GM12865 (cell line): ENCODE measurements around the gene ADK.
"Not testable (repeated sequence)": the region's sequence is repeated elsewhere in the genome, so short reads cannot be mapped to it uniquely, and the experiment has no call there.

Experiments used
- DNase-seq: peaks from one replicate; pipeline ENCODE4 v3.0.0; 2010; ENCODE audit warnings: low read depth
- H3K4me3 ChIP-seq: 2 replicates; pipeline ENCODE4 v1.5.1; 2011; ENCODE audit warnings: mild to moderate bottlenecking, low read depth, low read length, control low read depth
- TF ChIP-seq, protein P1 (sequence below): IDR thresholded peaks from 2 replicates; pipeline ENCODE4 v1.5.1; 2011; ENCODE audit warnings: low read length, control low read depth, low read depth, inconsistent platforms; ENCODE audit not compliant: insufficient read depth; ENCODE audit errors: missing control alignments

ADK gene

DNA sequence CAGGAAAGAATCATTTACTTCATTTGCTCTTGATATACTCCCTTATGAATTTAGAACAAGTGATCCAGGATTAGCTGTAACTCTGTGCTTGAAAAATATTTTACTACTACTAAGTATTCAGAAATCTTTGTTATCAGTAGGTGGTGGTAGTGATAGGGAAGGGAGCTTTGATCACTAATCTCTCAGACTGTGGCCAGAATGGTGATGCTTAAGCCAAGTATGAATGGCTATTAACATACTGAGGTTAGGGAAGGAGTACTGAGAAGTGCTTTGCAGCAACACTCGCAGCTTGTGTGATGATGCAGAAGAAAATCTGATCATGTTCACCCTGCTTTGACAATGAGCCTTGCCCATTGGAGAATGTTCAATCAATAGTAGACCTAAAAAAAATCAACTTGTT lies 29.7 kb upstream of the ADK start:
- TF ChIP-seq, protein P1, sequence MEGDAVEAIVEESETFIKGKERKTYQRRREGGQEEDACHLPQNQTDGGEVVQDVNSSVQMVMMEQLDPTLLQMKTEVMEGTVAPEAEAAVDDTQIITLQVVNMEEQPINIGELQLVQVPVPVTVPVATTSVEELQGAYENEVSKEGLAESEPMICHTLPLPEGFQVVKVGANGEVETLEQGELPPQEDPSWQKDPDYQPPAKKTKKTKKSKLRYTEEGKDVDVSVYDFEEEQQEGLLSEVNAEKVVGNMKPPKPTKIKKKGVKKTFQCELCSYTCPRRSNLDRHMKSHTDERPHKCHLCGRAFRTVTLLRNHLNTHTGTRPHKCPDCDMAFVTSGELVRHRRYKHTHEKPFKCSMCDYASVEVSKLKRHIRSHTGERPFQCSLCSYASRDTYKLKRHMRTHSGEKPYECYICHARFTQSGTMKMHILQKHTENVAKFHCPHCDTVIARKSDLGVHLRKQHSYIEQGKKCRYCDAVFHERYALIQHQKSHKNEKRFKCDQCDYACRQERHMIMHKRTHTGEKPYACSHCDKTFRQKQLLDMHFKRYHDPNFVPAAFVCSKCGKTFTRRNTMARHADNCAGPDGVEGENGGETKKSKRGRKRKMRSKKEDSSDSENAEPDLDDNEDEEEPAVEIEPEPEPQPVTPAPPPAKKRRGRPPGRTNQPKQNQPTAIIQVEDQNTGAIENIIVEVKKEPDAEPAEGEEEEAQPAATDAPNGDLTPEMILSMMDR, result no peak
- no peak overlapping the region for H3K4me3 ChIP-seq

DNA sequence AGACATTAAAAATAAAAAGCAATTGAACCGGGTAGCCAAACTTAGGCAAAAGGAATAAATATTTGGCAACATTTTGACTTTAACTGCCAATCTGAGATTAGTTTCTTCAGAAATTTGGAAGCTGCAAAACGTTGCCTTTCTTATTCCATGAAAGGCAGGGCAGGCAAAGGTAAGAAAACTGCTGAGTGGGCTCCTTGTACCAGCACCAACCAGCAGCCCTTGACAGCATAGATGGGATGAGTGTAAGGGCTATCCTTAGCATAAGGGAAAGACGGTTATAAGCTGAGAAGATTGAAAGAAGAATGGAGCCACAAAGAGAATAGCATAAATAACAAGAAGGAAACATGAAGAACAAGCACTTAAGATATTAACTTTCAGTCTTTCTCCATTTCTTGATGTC lies 29.0 kb upstream of the ADK start:
- no peak overlapping the region for H3K4me3 ChIP-seq
- TF ChIP-seq, protein P1, result no peak
- no peak for DNase-seq

More for the DNA sequence above, 29.7 kb upstream of the ADK start:
- DNase-seq, result no peak

DNA sequence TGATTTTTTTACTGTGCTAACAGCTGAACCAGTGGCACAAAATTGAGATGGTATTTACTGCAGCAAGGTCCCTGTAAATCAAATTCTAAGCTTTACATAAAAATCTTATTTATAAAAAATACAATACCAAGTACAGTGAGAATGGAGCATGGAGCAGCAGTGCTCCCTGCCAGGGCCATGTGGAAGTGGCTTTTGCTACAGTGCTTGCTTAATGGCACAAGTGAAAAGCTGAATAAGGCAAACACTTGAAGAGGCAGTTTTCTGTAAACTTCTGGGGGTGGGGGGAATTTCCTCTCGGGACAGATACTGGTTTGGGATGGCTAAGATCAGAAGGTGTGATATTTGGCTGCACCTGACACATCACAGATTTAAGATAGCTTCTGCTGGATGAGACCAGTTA lies 27.9 kb upstream of the ADK start:
- DNase-seq, result no peak
- TF ChIP-seq, protein P1, result no peak

DNA sequence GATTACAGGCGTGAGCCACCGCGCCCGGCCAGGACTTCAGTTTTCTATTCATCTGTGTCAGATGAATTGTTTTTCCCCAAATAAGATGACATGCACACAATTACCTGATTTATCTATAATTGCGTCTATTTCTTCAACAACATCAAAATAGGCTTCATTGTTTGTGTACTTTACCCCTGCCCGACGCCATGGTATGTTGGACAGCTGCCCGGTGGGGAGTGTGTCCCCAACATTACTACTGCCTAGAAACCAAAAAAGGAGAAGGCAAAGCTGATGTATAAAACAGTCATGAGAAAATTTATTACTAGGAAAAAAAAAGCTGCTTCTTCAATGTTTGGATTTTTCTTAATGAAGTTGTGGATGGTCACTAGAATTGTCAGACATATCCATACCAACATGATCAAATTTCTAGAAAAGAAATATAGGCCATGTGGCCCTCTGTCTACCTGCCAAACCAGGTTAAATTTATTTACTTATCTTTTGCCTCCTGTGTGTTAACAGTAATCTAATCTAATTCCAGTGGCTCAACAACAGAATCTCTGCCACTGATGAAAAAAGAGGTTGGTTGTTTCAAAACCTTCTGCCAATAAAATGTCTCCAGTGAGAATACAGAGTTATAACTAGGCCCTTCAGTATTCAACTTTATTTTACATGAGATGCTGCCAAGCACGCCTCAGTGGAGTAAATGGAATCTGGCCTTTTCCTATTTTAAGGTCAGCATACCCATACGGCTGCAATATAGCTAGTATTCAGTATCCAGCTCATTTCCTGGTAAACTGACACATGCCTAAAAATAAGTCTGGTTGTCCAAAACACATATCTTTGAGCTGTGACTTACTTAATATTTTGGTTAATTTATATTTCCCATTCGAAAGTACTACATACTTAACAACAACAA lies 16.8 kb upstream of the ADK start:
- H3K4me3 ChIP-seq, result no peak overlapping the region
- DNase-seq, result no peak
- TF ChIP-seq, protein P1, result no peak

More for the DNA sequence above, 27.9 kb upstream of the ADK start:
- H3K4me3 ChIP-seq, result no peak overlapping the region

DNA sequence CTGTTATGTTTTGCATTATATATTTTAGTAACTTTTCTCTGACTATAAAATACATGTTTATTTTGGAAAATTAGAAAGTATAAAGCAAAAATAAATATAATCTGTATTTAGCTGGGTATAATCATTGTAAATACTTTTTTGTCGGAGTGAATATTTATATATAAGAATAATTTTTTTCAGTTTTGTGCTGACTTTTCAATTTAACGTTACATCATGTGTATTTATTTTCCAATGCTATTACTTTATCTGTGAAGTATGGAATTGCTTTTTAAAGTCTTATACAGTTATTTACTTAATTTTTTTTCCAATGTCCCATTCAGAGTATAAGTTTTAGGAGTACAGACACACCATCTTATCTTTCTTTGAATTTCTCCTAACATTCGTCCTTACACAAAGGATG lies 15.6 kb upstream of the ADK start:
- H3K4me3 ChIP-seq, result no peak overlapping the region
- DNase-seq, result no peak

DNA sequence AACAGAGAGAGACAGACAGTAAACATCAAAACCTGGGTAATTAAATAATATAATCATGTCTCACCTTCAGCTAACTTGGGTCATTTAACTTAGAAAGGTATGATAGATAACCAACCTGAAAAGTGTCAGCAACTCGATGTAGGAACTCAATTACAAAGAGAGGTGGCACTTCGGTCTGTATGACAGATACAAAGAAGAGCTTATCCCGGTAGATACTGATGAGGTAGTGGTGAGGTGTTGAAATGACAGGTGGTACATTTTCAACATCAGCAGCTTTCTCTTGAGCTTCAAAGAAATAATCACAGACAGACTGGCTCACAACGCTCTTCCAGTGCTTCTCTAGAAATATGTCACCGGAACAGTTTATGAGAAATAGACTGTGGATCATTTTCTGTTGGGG lies 13.0 kb upstream of the ADK start:
- TF ChIP-seq, protein P1, result no peak
- no peak for DNase-seq

More for the DNA sequence above, 15.6 kb upstream of the ADK start:
- TF ChIP-seq, protein P1, result no peak

DNA sequence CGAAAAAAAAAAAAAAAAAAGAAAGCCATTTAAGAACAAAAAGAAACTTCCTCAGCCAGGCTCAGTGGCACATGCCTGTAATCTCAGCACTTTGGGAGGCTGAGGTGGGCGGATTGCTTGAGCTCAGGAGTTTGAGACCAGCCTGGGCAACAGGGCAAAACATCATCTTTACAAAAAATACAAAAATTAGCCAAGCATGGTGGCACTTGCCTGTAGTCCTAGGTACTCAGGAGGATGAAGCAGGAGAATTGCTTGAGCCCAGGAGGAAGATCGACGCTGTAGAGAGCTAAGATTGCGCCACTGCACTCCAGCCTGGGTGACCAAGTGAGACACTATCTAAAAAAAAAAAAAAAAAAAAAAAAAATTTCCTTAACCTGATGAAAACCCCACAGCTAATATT lies 12.4 kb upstream of the ADK start:
- not testable (repeated sequence) for DNase-seq, H3K4me3 ChIP-seq

More for the DNA sequence above, 13.0 kb upstream of the ADK start:
- no peak overlapping the region for H3K4me3 ChIP-seq
